Adrenal gland (tissue), 12 donors: ENCODE results near the gene CFAP47. TPM values are rescaled to one million over a fixed set of nuclear protein-coding genes. Genes with fewer than 3 reads are reported as not detected.
"Not testable (repeated sequence)": the region's sequence is repeated elsewhere in the genome, so short reads cannot be mapped to it uniquely, and the experiment has no call there.

Experiments
- DNase-seq, 7 donors: peaks; one replicate each; pipeline ENCODE4 v3.0.0-alpha.2; 2019 to 2020
- H3K27ac ChIP-seq, 5 donors: fragments of 200-600 bp; sonication (generic) in 4 of 5; 1 replicate in 3 of 5; 2 replicates in 2 of 5; pipeline versions ENCODE4 v1.5.1 to v1.8.0; 2016 to 2020; ENCODE audit warnings: mild to moderate bottlenecking in 1 of 5
- H3K27me3 ChIP-seq: fragments of 200-600 bp; 2 replicates; pipeline ENCODE4 v1.8.0; 2021
- H3K36me3 ChIP-seq, 2 donors: fragments of 200-600 bp; replicated peaks in 1 of 2; 1 replicate in 1 of 2; 2 replicates in 1 of 2; pipeline versions ENCODE4 v1.5.1 to v1.8.0; 2018 to 2022
- H3K4me1 ChIP-seq, 2 donors: fragments of 200-600 bp; replicated peaks in 1 of 2; 1 replicate in 1 of 2; 2 replicates in 1 of 2; pipeline versions ENCODE4 v1.5.1 to v1.8.0; 2018 to 2021
- H3K4me3 ChIP-seq, 4 donors: fragments of 200-600 bp; sonication (generic) in 3 of 4; one replicate each; pipeline ENCODE4 v1.5.1; 2016 to 2018
- H3K9me3 ChIP-seq, 3 donors: fragments of 200-600 bp; sonication (generic) in 1 of 3; replicated peaks in 1 of 3; 1 replicate in 2 of 3; 2 replicates in 1 of 3; pipeline versions ENCODE4 v1.5.1 to v1.8.0; 2016 to 2021
- POLR2A ChIP-seq, 2 donors: fragments of 450-650 bp; IDR thresholded peaks; one replicate each; pipeline ENCODE4 v1.6.1; 2017; ENCODE audit warnings: antibody characterized with exemption in 2 of 2, mild to moderate bottlenecking in 2 of 2, moderate library complexity in 1 of 2
- WGBS, 4 donors: extraction: QIAGEN DNeasy Blood & Tissue Kit in 2 of 4; methylation state at CpG; one replicate each; pipeline versions ENCODE4 v1.1.5 to v1.1.7; 2013 to 2017; 5-methylcytosine and 5-hydroxymethylcytosine counted together
- intact Hi-C, 2 donors: fragments of 100-400 bp; cut with DNase I; formaldehyde crosslinking; loops; one replicate each; pipeline versions ENCODE4 v1.14.1 to v1.15.0; 2022 to 2023
- polyA plus RNA-seq, 3 donors: library from polyadenylated mRNA; stranded (reverse); fragments of 200-250 nt in 2 of 3; fragments of 350-450 nt in 1 of 3; fragmentation: Illumina TruSeq in 1 of 3; extraction: RNeasy Lipid Tissue Mini Kit (QIAGEN cat#74804) in 1 of 3; gene quantifications; one replicate each; pipeline ENCODE4 v1.2.3, GENCODE V29; 2013 to 2014
- total RNA-seq, 9 donors: library from RNA; depleted of rRNA in 4 of 9; stranded (reverse); fragments of >200 nt in 4 of 9; fragments of 120-200 nt in 1 of 9; fragmentation: NEBNext Ultra II Directional in 1 of 9; extraction: Animal tissue kit (Norgen Biotek cat#: 25700) in 1 of 9; gene quantifications; one replicate each; pipeline versions ENCODE4 v1.1.0 to v1.2.4, GENCODE V29; 2013 to 2023
- TF ChIP-seq, protein P1 (sequence below), 6 experiments: fragments of 450-650 bp in 4 of 6; fragments of 200-600 bp in 2 of 6; sonication (generic) in 1 of 6; IDR thresholded peaks; 1 replicate in 5 of 6; 2 replicates in 1 of 6; pipeline versions ENCODE4 v1.5.1 to v1.8.0; 2016 to 2021; ENCODE audit warnings: antibody characterized with exemption in 6 of 6, mild to moderate bottlenecking in 2 of 6, moderate library complexity in 1 of 6
- donor health status: healthy with polysubstance abuse.
- donor health status: Bipolar disorder and iron deficiency.
- donor health status: DM: yes; HTN: yes; CAD: no.
- donor health status: DM: no; HTN: no; CAD: no.
- donor health status: DM: no; HTN: no; CAD: no.
- donor health status: DM: yes; HTN: yes; CAD: no.

CFAP47 gene
- total and polyA plus RNA-seq, 12 donors = 0.03 to 3.7 (median 0.14) TPM; not detected in 5

DNA sequence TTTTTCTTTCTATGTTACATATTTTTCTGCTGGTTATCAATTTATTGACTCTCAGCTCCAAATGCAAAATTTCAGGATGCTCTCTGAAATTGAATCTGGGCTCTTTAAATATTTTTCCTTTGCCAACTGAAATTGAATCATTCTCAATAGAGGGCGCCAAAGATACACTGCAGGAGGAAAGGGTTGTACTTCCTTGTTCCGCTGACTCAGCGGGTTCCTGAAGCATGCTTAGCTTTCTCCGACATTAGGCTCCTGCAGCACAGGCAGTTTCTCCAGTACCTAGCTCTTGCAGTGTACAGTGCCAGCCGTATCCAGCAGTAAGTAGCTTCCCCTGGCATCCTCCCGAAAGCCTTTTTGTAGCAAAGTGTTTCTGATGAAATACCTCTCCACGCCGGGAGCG lies 28.8 kb upstream of the CFAP47 start:
- TF ChIP-seq, protein P1, sequence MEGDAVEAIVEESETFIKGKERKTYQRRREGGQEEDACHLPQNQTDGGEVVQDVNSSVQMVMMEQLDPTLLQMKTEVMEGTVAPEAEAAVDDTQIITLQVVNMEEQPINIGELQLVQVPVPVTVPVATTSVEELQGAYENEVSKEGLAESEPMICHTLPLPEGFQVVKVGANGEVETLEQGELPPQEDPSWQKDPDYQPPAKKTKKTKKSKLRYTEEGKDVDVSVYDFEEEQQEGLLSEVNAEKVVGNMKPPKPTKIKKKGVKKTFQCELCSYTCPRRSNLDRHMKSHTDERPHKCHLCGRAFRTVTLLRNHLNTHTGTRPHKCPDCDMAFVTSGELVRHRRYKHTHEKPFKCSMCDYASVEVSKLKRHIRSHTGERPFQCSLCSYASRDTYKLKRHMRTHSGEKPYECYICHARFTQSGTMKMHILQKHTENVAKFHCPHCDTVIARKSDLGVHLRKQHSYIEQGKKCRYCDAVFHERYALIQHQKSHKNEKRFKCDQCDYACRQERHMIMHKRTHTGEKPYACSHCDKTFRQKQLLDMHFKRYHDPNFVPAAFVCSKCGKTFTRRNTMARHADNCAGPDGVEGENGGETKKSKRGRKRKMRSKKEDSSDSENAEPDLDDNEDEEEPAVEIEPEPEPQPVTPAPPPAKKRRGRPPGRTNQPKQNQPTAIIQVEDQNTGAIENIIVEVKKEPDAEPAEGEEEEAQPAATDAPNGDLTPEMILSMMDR (IDR thresholded peaks at IDR 0.05) = peak; percentile 43 to 62 (median 52)
- TF ChIP-seq POLR2A (IDR thresholded peaks at IDR 0.05) = no peak
- peak; percentile 14 to 61 (median 52) for DNase-seq
- Histone ChIP-seq H3K36me3 (no peaks in the 10 kb centered on the region), H3K4me3 (no peak overlapping the region), H3K9me3 (no peaks in the 10 kb centered on the region), H3K4me1 (no peaks in the 10 kb centered on the region), H3K27ac (no peak overlapping the region), H3K27me3 (peaks cover 4% of the 10 kb centered on the region)
- 36 to 62% (median 58%) methylated on average over 5 to 9 of the region's 9 CpGs for WGBS, 4 donors
- intact Hi-C loops = no loop called here

DNA sequence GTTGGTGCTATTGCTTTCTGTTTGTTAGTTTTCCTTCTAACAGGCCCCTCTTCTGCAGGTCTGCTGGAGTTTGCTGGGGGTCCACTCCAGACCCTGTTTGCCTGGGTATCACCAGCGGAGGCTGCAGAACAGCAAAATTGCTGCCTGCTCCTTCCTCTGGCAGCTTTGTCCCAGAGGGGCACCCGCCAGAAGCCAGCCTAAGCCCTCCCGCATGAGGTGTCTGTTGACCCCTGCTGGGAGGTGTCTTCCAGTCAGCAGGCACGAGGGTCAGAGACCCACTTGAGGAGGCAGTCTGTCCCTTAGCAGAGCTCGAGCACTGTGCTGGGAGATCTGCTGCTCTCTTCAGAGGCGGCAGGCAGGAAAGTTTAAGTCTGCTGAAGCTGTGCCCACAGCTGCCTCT lies 67.3 kb downstream of the CFAP47 start:
- H3K36me3 ChIP-seq, H3K4me3 ChIP-seq, H3K27ac ChIP-seq, DNase-seq, intact Hi-C loops, H3K27me3 ChIP-seq, H3K4me1 ChIP-seq, H3K9me3 ChIP-seq: not testable (repeated sequence)
- 75 to 89% (median 86%) methylated on average over 3 to 6 of the region's 6 CpGs; no CpG with 5 or more reads in 1 of the 4 donors for WGBS, 4 donors

DNA sequence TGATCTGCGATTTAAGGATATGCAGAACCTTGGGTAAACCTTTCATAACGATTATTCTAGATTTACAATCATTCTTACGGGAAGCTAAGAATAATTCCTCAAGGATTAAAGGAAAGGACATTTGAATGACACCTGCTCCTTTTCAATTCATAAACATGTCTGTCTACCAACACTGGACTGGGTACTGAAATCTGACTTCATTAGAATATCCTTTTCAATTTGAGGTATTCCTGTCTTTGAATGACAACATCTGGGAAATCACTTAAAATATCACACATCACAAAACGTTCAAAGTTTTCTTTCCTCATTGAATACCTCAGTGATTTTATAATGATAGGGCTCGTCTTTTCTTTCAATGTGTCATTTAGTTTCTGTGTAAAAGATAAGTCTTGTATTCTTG lies 87.7 kb downstream of the CFAP47 start:
- WGBS, 4 donors = 39 to 55% (median 52%) methylated on average over 5 of the region's 5 CpGs
- intact Hi-C loops = no loop called here
- Histone ChIP-seq H3K4me3 (no peak overlapping the region), H3K9me3 (no peaks in the 10 kb centered on the region), H3K4me1 (no peaks in the 10 kb centered on the region), H3K36me3 (no peaks in the 10 kb centered on the region), H3K27ac (no peak overlapping the region), H3K27me3 (no peaks in the 10 kb centered on the region)
- TF ChIP-seq, protein P1 (IDR thresholded peaks at IDR 0.05) = no peak
- no peak for TF ChIP-seq POLR2A (IDR thresholded peaks at IDR 0.05)
- DNase-seq = no peak

DNA sequence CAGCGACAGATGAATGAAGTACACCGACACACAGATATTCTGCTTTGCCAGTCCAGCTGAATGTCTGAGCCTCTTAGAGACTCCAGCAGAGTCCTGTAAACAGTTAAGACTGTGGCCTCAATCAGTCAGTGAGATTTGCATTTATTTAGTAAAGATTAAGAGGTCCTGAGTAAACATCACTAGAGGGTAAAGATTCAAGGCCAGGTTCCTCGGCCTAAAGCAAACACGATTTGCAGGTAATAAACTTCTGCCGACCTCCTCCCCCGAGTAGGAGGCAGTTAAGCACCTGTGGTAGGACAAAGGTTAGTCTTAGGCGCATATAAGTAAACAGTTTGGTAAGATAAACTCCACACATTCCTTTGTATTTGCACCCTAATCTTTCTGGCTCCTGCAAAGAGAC lies 99.6 kb downstream of the CFAP47 start:
- no peaks in the 10 kb centered on the region for H3K4me1 ChIP-seq
- H3K27ac ChIP-seq = no peak overlapping the region
- H3K36me3 ChIP-seq = no peaks in the 10 kb centered on the region
- H3K4me3 ChIP-seq = no peak overlapping the region
- 42 to 62% (median 52%) methylated on average over 3 to 7 of the region's 7 CpGs for WGBS, 4 donors
- intact Hi-C loops = no loop called here
- H3K27me3 ChIP-seq = no peaks in the 10 kb centered on the region
- DNase-seq = no peak
- no peaks in the 10 kb centered on the region for H3K9me3 ChIP-seq
- TF ChIP-seq, protein P1 (IDR thresholded peaks at IDR 0.05) = no peak
- no peak for TF ChIP-seq POLR2A (IDR thresholded peaks at IDR 0.05)

DNA sequence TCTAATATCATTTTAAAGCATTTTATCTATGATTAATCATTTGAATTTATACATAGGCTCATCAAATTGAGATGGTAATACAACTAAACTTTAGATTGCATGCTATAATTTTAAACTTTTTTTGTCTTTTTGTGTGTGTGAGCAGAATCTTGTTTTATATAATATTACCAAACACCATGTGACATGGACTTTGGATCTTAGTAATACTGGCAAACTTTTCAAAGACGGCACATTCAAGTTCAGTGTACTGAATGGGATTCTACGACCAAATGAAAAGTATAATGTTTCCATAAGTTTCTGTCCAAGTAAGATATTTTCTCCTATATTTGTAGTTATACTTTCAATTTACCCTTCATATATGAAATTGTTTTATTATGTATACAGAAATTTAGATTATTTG lies 116.0 kb downstream of the CFAP47 start:
- Histone ChIP-seq H3K36me3 (no peaks in the 10 kb centered on the region), H3K4me1 (no peaks in the 10 kb centered on the region), H3K27ac (no peak overlapping the region), H3K4me3 (no peak overlapping the region), H3K27me3 (peaks cover 8% of the 10 kb centered on the region), H3K9me3 (no peaks in the 10 kb centered on the region)
- WGBS, 4 donors = 77 to 89% (median 83%) methylated on average over 2 of the region's 2 CpGs
- no peak for TF ChIP-seq POLR2A (IDR thresholded peaks at IDR 0.05)
- TF ChIP-seq, protein P1 (IDR thresholded peaks at IDR 0.05) = no peak
- intact Hi-C loops = no loop called here
- DNase-seq = no peak
